ENCODE measurements around the gene LRRFIP1.

Gene LRRFIP1

DNA sequence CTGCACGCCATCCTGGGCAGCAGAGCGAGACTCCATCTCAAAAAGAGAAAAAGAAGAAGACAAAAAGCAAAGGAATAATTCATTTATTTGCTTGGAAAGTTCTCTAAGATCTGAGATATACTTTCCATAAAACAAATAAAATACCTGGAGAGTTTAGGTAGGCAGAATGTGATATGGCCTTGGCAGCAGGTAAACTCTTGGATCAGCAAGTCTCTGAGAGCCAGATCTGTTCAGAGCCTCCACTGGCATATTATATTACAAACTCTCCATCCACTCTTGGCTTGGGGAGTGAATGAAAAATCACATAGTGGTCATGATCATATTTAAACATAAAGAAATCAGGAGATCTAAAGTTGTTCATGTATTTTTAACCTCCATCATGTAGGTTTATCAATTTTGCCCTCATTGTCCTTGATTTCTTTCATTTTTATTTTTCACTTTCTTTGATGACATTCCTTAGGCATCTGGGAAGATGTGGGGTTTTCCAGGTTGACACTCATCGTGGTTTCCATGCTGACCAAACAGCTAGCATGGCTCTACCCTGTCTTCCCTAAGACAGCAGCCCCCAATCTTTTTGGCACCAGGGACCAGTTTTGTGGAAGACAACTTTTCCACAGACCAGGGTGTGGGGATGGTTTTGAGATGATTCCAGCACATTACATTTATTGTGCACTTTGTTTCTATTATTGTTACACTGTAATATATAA lies 10.2 kb downstream of the LRRFIP1 start:
- TF ChIP-seq ZNF274 (IDR thresholded peaks at IDR 0.05; ENCODE audit: low read depth, low read length): no peak
- H3K4me3 ChIP-seq (ENCODE audit: low read length): no peak overlapping the region

DNA sequence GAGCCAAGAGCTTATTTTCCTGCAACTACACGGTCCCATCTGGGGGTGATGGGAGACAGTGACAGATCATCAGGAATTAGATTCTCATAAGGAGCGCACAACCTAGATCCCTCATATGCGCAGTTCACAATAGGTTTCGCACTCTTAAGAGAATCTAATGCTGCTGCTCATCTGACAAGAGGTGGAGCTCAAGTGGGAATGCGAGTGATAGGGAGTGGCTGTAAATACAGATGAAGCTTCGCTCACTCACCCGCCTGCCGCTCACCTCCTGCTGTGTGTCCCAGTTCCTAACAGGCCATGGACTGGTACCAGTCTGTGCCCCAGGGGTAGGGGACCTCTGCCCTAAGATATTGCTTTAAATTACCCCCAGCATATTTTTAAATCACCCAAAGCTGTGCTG lies 10.8 kb downstream of the LRRFIP1 start:
- no peak overlapping the region for H3K4me3 ChIP-seq (ENCODE audit: low read length)
- TF ChIP-seq ZNF274 (IDR thresholded peaks at IDR 0.05; ENCODE audit: low read depth, low read length): no peak

DNA sequence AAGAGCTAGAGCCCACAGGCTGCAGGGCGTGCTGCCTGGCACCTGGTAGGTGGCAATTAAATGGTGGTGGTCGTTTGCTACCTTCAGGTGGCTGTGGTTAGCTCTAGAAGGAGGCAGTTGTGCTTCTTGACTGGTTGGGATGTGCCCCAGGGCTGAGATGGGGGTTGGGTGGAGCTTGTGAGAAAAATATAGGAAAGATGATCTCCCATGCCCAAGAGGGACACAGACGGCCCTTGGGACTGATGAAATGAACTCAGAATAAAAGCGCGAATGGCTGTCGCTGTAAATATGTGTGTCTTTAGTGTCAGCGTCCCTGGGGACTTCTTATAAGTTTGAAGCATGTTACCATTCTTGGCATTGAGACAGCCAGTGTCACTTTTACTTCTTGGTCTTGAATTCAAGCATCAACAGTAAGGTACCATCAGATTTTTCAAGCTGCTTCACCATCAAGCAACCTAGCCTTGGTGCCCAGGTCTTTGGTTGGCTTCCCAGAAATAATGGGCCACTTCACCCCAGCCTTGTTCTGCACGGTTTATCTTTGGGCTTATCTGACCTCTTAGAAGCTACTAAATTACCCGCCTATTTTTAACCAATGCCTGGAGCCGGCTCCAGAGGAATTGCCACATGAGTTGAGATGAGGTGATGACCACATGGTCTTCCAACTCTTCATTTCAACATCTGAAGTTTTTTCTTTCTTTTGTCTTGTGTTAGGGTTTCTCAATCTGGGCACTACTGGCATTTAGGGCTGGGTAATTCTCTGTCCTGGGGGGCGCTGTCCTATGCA lies 11.9 kb downstream of the LRRFIP1 start:
- no peak for TF ChIP-seq ZNF274 (IDR thresholded peaks at IDR 0.05; ENCODE audit: low read depth, low read length)
- H3K4me3 ChIP-seq (ENCODE audit: low read length): no peak overlapping the region

DNA sequence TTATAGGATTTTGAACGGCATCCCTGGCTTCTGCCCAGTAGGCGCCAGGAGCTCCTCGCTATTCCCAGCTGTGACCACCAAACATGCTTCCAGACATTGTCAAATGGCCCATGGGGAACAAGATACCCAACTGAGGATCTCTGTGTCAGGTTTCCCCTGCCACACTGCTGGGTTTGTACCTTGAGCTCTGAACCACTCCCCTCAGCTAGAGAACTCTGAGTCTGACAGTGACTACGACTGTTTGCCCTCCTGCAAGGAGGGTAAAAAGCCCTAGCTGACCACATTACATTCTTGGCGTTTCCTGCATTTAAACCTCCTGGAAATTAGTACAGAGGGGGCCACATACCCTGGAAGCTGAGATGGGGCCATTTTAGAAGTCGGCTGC lies 12.4 kb downstream of the LRRFIP1 start:
- no peak for TF ChIP-seq ZNF274 (IDR thresholded peaks at IDR 0.05; ENCODE audit: low read depth, low read length)
- no peak overlapping the region for H3K4me3 ChIP-seq (ENCODE audit: low read length)

DNA sequence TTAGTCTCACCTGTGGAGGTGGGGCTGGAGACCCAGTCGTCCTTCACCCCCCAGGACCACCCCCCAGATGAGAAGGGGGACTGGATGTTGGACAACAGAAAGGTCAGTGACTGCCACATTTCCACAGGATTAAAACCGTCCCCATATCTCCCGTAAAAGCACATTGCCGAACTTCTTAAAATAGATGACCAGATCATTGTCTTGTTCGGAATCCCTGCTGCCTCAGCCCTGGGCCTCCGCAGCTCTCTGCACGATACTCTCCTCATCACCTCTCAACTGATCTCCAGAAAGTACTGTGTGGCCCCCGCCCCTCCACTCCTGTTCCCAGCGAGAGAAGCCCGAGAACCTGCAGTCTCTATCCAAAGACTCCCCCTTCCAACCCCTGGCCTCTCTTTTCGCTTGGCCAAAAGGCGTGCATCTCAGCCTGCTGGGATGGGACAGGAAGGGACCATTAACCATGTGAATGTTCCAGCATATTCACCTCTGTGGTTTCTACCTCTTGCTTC lies 13.2 kb downstream of the LRRFIP1 start:
- no peak overlapping the region for H3K4me3 ChIP-seq (ENCODE audit: low read length)
- TF ChIP-seq ZNF274 (IDR thresholded peaks at IDR 0.05; ENCODE audit: low read depth, low read length): no peak

DNA sequence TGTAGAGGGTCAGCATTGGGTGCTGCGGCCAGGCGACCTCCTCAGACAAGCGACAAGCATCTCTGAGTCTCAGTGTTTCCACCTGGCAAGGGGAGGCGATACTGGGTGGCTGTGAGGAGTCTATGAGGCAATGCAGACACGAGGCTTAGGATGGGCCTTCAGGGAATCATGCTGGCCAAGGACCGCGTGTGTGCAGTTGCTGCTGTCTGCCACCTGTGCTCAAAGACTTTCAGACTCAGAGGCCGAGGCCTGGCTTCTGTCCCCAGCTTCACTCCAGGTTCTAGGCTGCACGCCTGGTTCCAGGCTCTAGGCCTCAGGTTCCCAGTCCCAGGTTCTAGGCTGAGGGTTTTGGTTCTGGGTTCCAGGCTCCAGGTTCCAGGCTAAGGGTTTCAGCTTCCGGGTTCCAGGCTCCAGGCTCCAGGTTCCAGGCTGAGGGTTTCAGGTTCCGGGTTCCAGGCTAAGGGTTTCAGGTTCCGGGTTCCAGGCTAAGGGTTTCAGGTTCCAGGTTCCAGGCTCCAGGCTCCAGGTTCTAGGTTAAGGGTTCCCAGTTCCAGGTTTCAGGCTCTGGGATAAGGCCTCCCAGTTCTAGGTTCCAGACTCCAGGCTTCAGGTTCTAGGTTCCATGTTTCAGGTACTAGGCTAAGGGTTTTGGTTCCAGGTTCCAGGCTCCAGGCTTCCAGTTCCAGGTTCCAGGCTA lies 14.8 kb downstream of the LRRFIP1 start:
- TF ChIP-seq ZNF274 (IDR thresholded peaks at IDR 0.05; ENCODE audit: low read depth, low read length): no peak
- H3K4me3 ChIP-seq (ENCODE audit: low read length): no peak overlapping the region

DNA sequence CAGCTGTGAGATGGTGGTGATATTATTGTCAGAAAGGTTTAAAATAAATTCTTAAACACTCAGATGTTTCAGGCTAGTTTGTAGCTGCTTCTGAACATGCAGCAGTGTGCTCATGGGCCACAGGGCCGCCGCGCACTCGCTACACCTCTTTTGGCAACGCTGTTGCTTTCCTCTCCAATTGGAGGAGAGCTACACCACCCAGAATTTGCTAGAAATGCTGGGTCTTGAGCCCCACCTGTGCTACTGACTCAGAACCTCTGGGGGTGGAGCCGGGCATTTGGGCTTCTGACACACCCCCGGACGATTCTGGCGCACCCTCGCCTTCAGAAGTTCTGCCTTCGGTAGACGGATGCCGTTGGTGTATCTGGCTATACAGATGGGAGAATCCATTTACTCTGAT lies 15.7 kb downstream of the LRRFIP1 start:
- TF ChIP-seq ZNF274 (IDR thresholded peaks at IDR 0.05; ENCODE audit: low read depth, low read length): no peak
- H3K4me3 ChIP-seq (ENCODE audit: low read length): no peak overlapping the region

DNA sequence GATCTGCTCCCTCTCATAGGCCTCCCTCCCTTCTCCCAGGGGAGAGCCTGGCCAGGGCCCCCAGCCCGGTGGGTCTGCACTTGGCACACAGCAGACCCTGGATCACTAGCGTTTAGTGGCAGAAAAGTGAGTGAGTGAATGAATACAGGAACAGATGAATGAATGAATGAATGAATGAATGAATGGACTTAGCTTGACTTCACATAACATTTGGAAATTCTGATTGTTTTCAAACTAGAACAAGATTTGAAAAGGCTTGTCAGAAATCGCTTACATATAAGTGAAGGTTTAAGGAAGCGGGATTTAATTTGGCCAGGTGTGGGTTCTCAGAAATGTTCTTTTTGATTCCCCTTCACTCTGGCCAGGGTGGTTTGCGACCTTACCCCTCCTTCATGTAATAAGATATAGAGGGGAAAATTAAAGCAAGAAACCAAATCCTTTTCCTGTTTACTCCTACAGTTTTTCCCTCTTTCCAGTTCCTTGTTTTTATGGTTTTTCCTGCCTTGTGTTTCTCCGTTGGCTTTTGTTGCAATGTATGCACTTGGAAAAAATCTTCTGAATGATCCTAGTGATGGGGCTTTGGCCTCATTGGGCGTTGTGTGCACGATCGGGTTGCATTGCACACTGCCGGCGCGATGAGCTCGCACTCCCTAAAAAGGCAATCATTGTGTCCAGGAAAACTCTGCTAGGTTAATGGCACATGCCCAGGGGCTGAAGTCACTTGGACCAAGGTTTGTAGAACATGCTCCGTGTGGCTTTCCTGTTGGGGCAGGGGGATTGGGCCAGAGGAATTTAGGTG lies 16.4 kb downstream of the LRRFIP1 start:
- TF ChIP-seq ZNF274 (IDR thresholded peaks at IDR 0.05; ENCODE audit: low read depth, low read length): no peak
- H3K4me3 ChIP-seq (ENCODE audit: low read length): no peak overlapping the region

DNA sequence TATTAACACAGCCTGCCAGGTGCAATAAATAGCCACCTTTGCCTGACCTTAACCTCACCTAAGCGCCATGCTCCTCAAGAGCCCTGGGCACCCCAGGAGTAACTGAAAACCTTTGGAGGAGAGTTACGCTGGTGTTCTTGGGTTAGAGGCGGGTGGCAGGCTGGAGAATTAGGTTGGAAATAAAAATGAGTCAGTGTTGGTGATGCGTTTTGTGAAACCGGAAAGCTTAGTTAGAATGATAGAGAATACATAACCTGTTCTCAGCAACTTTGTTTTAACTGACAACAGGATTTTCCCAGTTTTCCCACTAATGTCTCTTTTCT lies 17.0 kb downstream of the LRRFIP1 start:
- no peak for TF ChIP-seq ZNF274 (IDR thresholded peaks at IDR 0.05; ENCODE audit: low read depth, low read length)
- no peak overlapping the region for H3K4me3 ChIP-seq (ENCODE audit: low read length)

DNA sequence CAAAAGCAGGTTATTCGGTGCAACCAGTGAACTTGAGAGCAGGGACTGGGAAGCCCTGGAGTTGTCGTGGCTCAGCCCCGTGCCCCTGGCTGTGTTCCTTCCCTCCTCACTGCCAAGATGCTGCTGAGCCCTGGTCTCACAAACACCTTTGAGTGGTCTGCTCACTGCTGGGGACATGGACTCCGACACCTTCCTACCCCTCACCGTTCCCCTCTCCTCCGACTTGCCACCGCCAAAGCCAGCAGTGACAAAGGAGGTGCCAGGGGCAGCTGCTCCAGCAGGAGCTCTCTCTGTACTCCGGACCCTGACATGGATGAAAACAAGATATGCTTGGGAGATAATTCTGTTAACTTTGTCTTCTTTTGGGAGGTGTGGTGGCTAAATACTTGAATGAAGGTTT lies 17.9 kb downstream of the LRRFIP1 start:
- no peak overlapping the region for H3K4me3 ChIP-seq (ENCODE audit: low read length)
- no peak for TF ChIP-seq ZNF274 (IDR thresholded peaks at IDR 0.05; ENCODE audit: low read depth, low read length)

DNA sequence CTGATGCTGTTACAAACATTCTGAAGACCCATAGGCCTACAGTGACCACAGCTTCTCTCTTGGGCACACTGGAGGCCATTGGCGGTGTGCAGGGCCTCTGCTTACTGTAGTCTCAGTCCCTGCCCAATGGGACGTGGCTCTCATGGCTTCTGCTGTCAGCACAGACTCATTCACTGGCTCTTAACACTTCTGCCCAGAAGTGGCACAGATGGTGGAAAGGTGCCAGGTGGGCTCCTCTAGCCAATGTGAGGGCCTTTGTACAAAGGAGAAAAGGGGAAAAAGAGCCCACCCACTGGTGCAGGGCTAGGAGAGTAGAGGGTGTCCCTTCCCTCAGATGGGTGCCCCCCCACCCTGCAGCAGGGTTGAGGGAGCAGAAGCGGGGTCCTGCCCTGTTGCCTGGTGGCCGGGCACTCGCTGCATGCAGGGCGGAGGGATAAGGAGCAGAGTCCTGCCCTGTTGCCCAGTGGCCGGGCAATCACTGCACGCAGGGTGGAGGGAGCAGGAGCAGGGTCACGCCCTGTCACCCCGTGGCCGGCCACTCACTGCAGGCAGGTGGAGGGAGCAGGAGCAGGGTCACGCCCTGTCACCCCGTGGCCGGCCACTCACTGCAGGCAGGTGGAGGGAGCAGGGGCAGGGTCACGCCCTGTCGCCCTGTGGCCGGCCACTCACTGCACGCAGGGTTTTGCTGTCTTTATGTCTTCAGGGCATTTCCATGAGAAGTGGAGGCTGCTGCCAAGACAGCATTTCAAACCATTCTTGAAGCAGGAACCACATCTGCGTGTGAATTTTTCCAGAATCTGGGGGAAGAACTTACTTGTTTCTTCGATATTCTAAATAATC lies 20.0 kb downstream of the LRRFIP1 start:
- TF ChIP-seq ZNF274 (IDR thresholded peaks at IDR 0.05; ENCODE audit: low read depth, low read length): no peak
- H3K4me3 ChIP-seq (ENCODE audit: low read length): no peak overlapping the region

DNA sequence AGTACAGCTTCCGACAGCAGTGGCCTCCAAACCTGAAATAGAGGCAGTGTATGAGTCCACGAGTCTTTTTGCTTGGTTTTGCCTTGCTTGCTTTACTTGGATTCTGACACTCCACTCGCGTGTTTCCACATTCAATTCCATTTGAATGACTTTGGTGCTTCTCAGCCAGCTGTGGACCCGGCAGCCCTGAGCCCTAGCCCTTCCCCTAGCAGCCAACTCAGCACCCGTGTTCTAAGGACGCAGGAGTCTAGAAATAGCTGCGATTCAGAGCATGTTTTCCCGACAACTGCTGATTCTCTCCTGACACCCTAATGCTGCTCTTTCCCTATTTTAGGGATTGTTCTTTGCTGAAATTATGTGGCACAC lies 20.6 kb downstream of the LRRFIP1 start:
- TF ChIP-seq ZNF274 (IDR thresholded peaks at IDR 0.05; ENCODE audit: low read depth, low read length): no peak
- H3K4me3 ChIP-seq (ENCODE audit: low read length): no peak overlapping the region
